GM19452 (cell line): ENCODE data around the gene TECPR1.

ENCODE experiments used
- ATAC-seq: cut with Tn5 transposase; IDR thresholded peaks from one replicate; pipeline ENCODE4 v1.9.1; 2021; ENCODE audit not compliant: unreplicated experiment

The TECPR1 gene

GRCh38 chr7:98285157-98286092 lies 33.4 kb upstream of the TECPR1 start:
- no peak for ATAC-seq

- no peak for ATAC-seq
Measured at GRCh38 chr7:98284335-98285036, 32.5 kb upstream of the TECPR1 start.

GRCh38 chr7:98283887-98284222 lies 31.8 kb upstream of the TECPR1 start:
- ATAC-seq, result no peak

GRCh38 chr7:98283127-98283886 lies 31.3 kb upstream of the TECPR1 start:
- ATAC-seq, result no peak

- ATAC-seq, result no peak
Measured at GRCh38 chr7:98282703-98283102, 30.7 kb upstream of the TECPR1 start.

GRCh38 chr7:98281757-98282606 lies 29.9 kb upstream of the TECPR1 start:
- ATAC-seq, result peak; percentile 36

- ATAC-seq, result peak; percentile 71
Measured at GRCh38 chr7:98280791-98281756, 29.0 kb upstream of the TECPR1 start, which contains the start of gene BRI3. BRI3 (plus strand) TSS chr7:98281686; CDS start chr7:98281796, 110 bp downstream.

GRCh38 chr7:98280296-98280695 lies 28.3 kb upstream of the TECPR1 start:
- ATAC-seq, result no peak

- no peak for ATAC-seq
Measured at GRCh38 chr7:98278936-98279335, 26.9 kb upstream of the TECPR1 start.

GRCh38 chr7:98278408-98278807 lies 26.4 kb upstream of the TECPR1 start:
- no peak for ATAC-seq

GRCh38 chr7:98276241-98276761 lies 24.3 kb upstream of the TECPR1 start:
- ATAC-seq, result no peak

GRCh38 chr7:98267303-98267702 lies 15.3 kb upstream of the TECPR1 start:
- no peak for ATAC-seq

- no peak for ATAC-seq
Measured at GRCh38 chr7:98266840-98267239, 14.8 kb upstream of the TECPR1 start.

GRCh38 chr7:98265841-98266271 lies 13.8 kb upstream of the TECPR1 start:
- ATAC-seq, result no peak

- no peak for ATAC-seq
Measured at GRCh38 chr7:98257701-98258100, 5.7 kb upstream of the TECPR1 start.

- no peak for ATAC-seq
Measured at GRCh38 chr7:98256431-98256830, 4.4 kb upstream of the TECPR1 start.

- no peak for ATAC-seq
Measured at GRCh38 chr7:98254951-98255610, 3.0 kb upstream of the TECPR1 start.

- ATAC-seq, result no peak
Measured at GRCh38 chr7:98254516-98254915, 2.5 kb upstream of the TECPR1 start.
